ENCODE data around the gene NGB. TPM values are rescaled to one million over a fixed set of nuclear protein-coding genes. Genes with fewer than 3 reads are reported as not detected.

NGB gene
- total and polyA plus RNA-seq, 2 donors (not counting 1 experiment from before 2014, with no cell fraction given) = not detected

DNA sequence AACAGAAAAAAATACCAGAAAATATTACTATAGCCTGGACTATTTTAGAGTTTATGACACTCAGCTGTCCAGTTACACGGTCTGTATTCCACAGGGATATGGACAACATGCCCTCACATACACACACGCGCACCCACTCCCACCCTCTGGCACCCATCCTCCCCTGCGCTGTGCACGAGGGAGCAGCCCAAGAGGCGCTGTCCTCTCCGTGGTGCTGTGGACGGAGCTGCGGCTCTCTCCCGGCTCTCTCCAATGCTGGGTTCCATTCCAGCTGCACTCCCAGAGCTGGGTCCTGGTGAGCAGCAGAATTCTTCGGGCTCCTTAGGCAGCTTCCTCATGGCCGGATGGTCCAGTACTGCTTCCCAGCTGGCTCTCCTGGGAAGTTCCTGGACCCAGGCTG, 6.0 kb upstream of the NGB start:
- DNase-seq (no peak), ATAC-seq (ENCODE audit: low read depth) (no peak)
- H4K20me1 ChIP-seq (ENCODE audit: control insufficient read depth, insufficient read depth, low read length, poor library complexity, severe bottlenecking) = no peaks in the 10 kb centered on the region
- H3K4me1 Mint-ChIP-seq = peaks cover 2% of the 10 kb centered on the region
- no peak overlapping the region for H3K4me2 ChIP-seq (replicated peaks; ENCODE audit: low read depth, low read length, poor library complexity, severe bottlenecking)
- no peaks in the 10 kb centered on the region for H3K4me1 ChIP-seq (ENCODE audit: control insufficient read depth in 2 of 2, insufficient read depth in 2 of 2, low read length in 2 of 2)
- CTCF ChIA-PET = interaction anchor here (1.5 kb wide), 1 partner anchor 125 kb away, joined by 3 read pairs; no protein-coding TSS in a partner anchor
- H3K27me3 ChIP-seq (replicated peaks in 1 of 4; ENCODE audit: control extremely low read depth in 1 of 4, control insufficient read depth in 3 of 4, insufficient read depth in 4 of 4, low read length in 3 of 4) = peaks cover 0 to 9% (median 0%) of the 10 kb centered on the region in 4 experiments
- no peak overlapping the region for H3K9ac ChIP-seq (ENCODE audit: low read length)
- no peak overlapping the region for H3K27ac ChIP-seq (ENCODE audit: low read length in 2 of 2)
- WGBS (ENCODE audit: insufficient coverage) = 94% methylated on average over 12 of the region's 12 CpGs
- peaks cover 7% of the 10 kb centered on the region for H3K27me3 Mint-ChIP-seq
- no peak overlapping the region for H3K4me3 Mint-ChIP-seq
- intact Hi-C loops (cut with micrococcal nuclease) = no loop called here
- H3K9me3 ChIP-seq (ENCODE audit: control extremely low read depth in 1 of 3, control insufficient read depth in 2 of 3, insufficient read depth in 1 of 3, low read length in 2 of 3) = no peaks in the 10 kb centered on the region
- no peaks in the 10 kb centered on the region for H3K9me3 Mint-ChIP-seq (ENCODE audit: insufficient read depth)
- H3K36me3 ChIP-seq (replicated peaks in 1 of 2; ENCODE audit: control extremely low read depth in 1 of 2, control insufficient read depth in 1 of 2, extremely low read depth in 1 of 2, insufficient read depth in 2 of 2, low read length in 1 of 2) = peaks cover 2 to 3% of the 10 kb centered on the region in 2 experiments
- H3K4me3 ChIP-seq (ENCODE audit: control extremely low read depth in 1 of 5, extremely low read depth in 1 of 5, insufficient read depth in 1 of 5, low read depth in 2 of 5, low read length in 4 of 5) = no peak overlapping the region
- no peak overlapping the region for H2AFZ ChIP-seq (ENCODE audit: insufficient read depth, low read depth, low read length, poor library complexity, severe bottlenecking)
- TF ChIP-seq CTCF (IDR thresholded peaks at IDR 0.05) = no peak
- TF ChIP-seq EZH2 (IDR thresholded peaks at IDR 0.05; ENCODE audit: borderline replicate concordance, insufficient read depth, low read depth, low read length, poor library complexity, severe bottlenecking) = no peak
- POLR2A ChIA-PET = no interaction called here
- no peaks in the 10 kb centered on the region for H3K79me2 ChIP-seq (ENCODE audit: control insufficient read depth, insufficient read depth, low read length)
- H3K27ac Mint-ChIP-seq = no peak overlapping the region

DNA sequence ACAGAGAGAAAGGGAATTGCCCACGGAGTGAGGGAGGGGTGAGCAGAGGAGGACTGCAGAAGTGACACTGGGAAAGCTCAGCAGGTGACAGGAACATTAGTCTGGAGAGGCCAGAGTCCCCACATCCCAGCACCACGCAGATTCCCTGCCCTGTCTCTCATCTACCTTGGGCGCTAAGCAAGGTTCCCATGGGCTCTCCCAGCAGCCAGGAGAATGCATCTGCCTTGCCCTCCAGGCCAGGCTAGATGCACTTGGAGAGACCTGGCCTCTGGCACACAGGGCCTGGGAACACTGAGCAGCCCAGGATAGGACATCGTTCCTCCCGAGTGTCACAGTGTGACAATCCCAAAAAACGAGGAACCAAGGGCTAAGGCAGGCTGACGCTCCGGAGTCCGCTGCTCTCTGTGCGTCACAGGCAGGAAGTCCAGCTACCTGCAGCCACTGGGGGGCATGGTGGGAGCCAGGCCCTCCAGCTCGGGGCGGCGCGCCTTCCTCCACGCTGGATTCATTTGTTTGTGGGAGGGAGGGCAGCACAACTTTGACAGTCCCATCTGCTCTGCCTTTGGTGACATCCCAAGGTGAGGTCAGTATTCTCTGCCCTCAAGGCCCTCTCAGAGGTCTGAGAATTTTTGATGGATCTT, 5.4 kb upstream of the NGB start:
- Histone ChIP-seq H3K9me3 (ENCODE audit: control extremely low read depth in 1 of 3, control insufficient read depth in 2 of 3, insufficient read depth in 1 of 3, low read length in 2 of 3) (no peaks in the 10 kb centered on the region), H3K79me2 (ENCODE audit: control insufficient read depth, insufficient read depth, low read length) (no peaks in the 10 kb centered on the region), H3K4me3 (ENCODE audit: control extremely low read depth in 1 of 5, extremely low read depth in 1 of 5, insufficient read depth in 1 of 5, low read depth in 2 of 5, low read length in 4 of 5) (no peak overlapping the region), H3K9ac (ENCODE audit: low read length) (no peak overlapping the region), H3K27me3 (replicated peaks in 1 of 4; ENCODE audit: control extremely low read depth in 1 of 4, control insufficient read depth in 3 of 4, insufficient read depth in 4 of 4, low read length in 3 of 4) (peaks cover 0 to 10% (median 1%) of the 10 kb centered on the region in 4 experiments), H3K36me3 (replicated peaks in 1 of 2; ENCODE audit: control extremely low read depth in 1 of 2, control insufficient read depth in 1 of 2, extremely low read depth in 1 of 2, insufficient read depth in 2 of 2, low read length in 1 of 2) (peaks cover 2 to 3% of the 10 kb centered on the region in 2 experiments), H4K20me1 (ENCODE audit: control insufficient read depth, insufficient read depth, low read length, poor library complexity, severe bottlenecking) (no peaks in the 10 kb centered on the region), H3K4me1 (ENCODE audit: control insufficient read depth in 2 of 2, insufficient read depth in 2 of 2, low read length in 2 of 2) (peaks cover 0 to under 1% of the 10 kb centered on the region in 2 donors), H3K27ac (ENCODE audit: low read length in 2 of 2) (no peak overlapping the region), H3K4me2 (replicated peaks; ENCODE audit: low read depth, low read length, poor library complexity, severe bottlenecking) (no peak overlapping the region), H2AFZ (ENCODE audit: insufficient read depth, low read depth, low read length, poor library complexity, severe bottlenecking) (no peak overlapping the region)
- no peak for ATAC-seq (ENCODE audit: low read depth)
- POLR2A ChIA-PET = no interaction called here
- Mint-ChIP-seq H3K27ac (no peak overlapping the region), H3K9me3 (ENCODE audit: insufficient read depth) (no peaks in the 10 kb centered on the region), H3K4me1 (peaks cover 3% of the 10 kb centered on the region), H3K27me3 (peaks cover 11% of the 10 kb centered on the region), H3K4me3 (no peak overlapping the region)
- WGBS (ENCODE audit: insufficient coverage) = 93% methylated on average over 14 of the region's 15 CpGs
- CTCF ChIA-PET = interaction anchor here (0.6 to 1.5 kb wide), 2 partner anchors 125 to 231 kb away, joined by 3 read pairs; no protein-coding TSS in a partner anchor
- TF ChIP-seq CTCF (IDR thresholded peaks at IDR 0.05) = no peak
- TF ChIP-seq EZH2 (IDR thresholded peaks at IDR 0.05; ENCODE audit: borderline replicate concordance, insufficient read depth, low read depth, low read length, poor library complexity, severe bottlenecking) = no peak
- intact Hi-C loops (cut with micrococcal nuclease) = no loop called here
- no peak for DNase-seq

Measured in B cell (primary cell).